Measurements from ENCODE around the gene TRERF1. TPM values are rescaled to one million over a fixed set of nuclear protein-coding genes. Genes with fewer than 3 reads are reported as not detected.

TRERF1 gene
- total and polyA plus RNA-seq, 7 donors: 0.21 to 0.99 (median 0.44) TPM

GRCh38 chr6:42452171-42453030 is 675 bp upstream of the TRERF1 start:
- Histone ChIP-seq H3K4me1 (no peaks in the 10 kb centered on the region), H3K27ac (peak overlapping the region; percentile 65), H3K4me3 (peak overlapping the region; percentile 76), H3K36me3 (ENCODE audit: insufficient read depth in 1 of 2, low read depth in 1 of 2) (no peaks in the 10 kb centered on the region), H3K9me3 (no peaks in the 10 kb centered on the region), H3K27me3 (ENCODE audit: insufficient read depth in 3 of 3, low read length in 2 of 3) (no peaks in the 10 kb centered on the region)
- DNase-seq (peak; percentile 70 to 81), ATAC-seq (peak; percentile 41 to 57 (median 53))
- WGBS, 3 donors: 0 to 1% (median 1%) methylated on average over 49 to 78 of the region's 78 CpGs
- TF ChIP-seq CTCF (IDR thresholded peaks at IDR 0.05): no peak
- intact Hi-C loops (cut with DNase I): loop anchor here in 1 of 2 donors (5.0 kb wide), 1 partner anchor 80 kb away; no protein-coding TSS in a partner anchor

- 5 to 9% (median 7%) methylated on average over 21 to 22 of the region's 22 CpGs for WGBS, 3 donors
- TF ChIP-seq CTCF (IDR thresholded peaks at IDR 0.05): no peak
- H3K4me1 ChIP-seq: no peaks in the 10 kb centered on the region
- H3K36me3 ChIP-seq (ENCODE audit: insufficient read depth in 1 of 2, low read depth in 1 of 2): no peaks in the 10 kb centered on the region
- H3K27me3 ChIP-seq (ENCODE audit: insufficient read depth in 3 of 3, low read length in 2 of 3): no peaks in the 10 kb centered on the region
- peak overlapping the region; percentile 76 for H3K4me3 ChIP-seq
- H3K9me3 ChIP-seq: no peaks in the 10 kb centered on the region
- no peak overlapping the region for H3K27ac ChIP-seq
- DNase-seq (no peak), ATAC-seq (no peak)
- intact Hi-C loops (cut with DNase I): loop anchor here in 1 of 2 donors (5.0 kb wide), 1 partner anchor 82 kb away; no protein-coding TSS in a partner anchor
Measured at GRCh38 chr6:42450477-42451332, 1.0 kb downstream of the TRERF1 start.

- no peak overlapping the region for H3K27ac ChIP-seq
- H3K36me3 ChIP-seq (ENCODE audit: insufficient read depth in 1 of 2, low read depth in 1 of 2): no peaks in the 10 kb centered on the region
- DNase-seq: no peak
- WGBS, 3 donors: 28 to 41% (median 37%) methylated on average over 9 of the region's 9 CpGs
- H3K27me3 ChIP-seq (ENCODE audit: insufficient read depth in 3 of 3, low read length in 2 of 3): no peaks in the 10 kb centered on the region
- no peak for ATAC-seq
- no peaks in the 10 kb centered on the region for H3K4me1 ChIP-seq
- H3K4me3 ChIP-seq: peak overlapping the region; percentile 76
- no peak for TF ChIP-seq CTCF (IDR thresholded peaks at IDR 0.05)
- intact Hi-C loops (cut with DNase I): loop anchor here in 1 of 2 donors (5.0 kb wide), 1 partner anchor 82 kb away; no protein-coding TSS in a partner anchor
- no peaks in the 10 kb centered on the region for H3K9me3 ChIP-seq
Measured at GRCh38 chr6:42449917-42450476, 1.7 kb downstream of the TRERF1 start.

GRCh38 chr6:42448927-42449659 is 2.6 kb downstream of the TRERF1 start:
- Histone ChIP-seq H3K4me3 (peak overlapping the region; percentile 76), H3K27me3 (ENCODE audit: insufficient read depth in 3 of 3, low read length in 2 of 3) (no peaks in the 10 kb centered on the region), H3K27ac (no peak overlapping the region), H3K36me3 (ENCODE audit: insufficient read depth in 1 of 2, low read depth in 1 of 2) (no peaks in the 10 kb centered on the region), H3K4me1 (no peaks in the 10 kb centered on the region), H3K9me3 (no peaks in the 10 kb centered on the region)
- intact Hi-C loops (cut with DNase I): no loop called here
- TF ChIP-seq CTCF (IDR thresholded peaks at IDR 0.05): no peak
- DNase-seq (no peak), ATAC-seq (no peak)
- WGBS, 3 donors: 61 to 76% (median 75%) methylated on average over 7 of the region's 7 CpGs
